Neural cell (in vitro differentiated cells): ENCODE measurements around the gene RAD51B. TPM values are rescaled to one million over a fixed set of nuclear protein-coding genes. Genes with fewer than 3 reads are reported as not detected.

Experiments
- H2AFZ ChIP-seq: fragments of 200-600, 300-800 bp; sonication (generic), shearing (Covaris generic); 2 replicates; pipeline ENCODE4 v1.6.0; 2014; ENCODE audit warnings: low read depth, mild to moderate bottlenecking, antibody characterized with exemption, low read length, moderate library complexity
- H3F3A ChIP-seq: fragments of 200-600 bp; shearing (Covaris generic); 2 replicates; pipeline ENCODE4 v1.6.1; 2016; ENCODE audit warnings: mild to moderate bottlenecking, moderate library complexity, mixed read lengths, antibody characterized with exemption, low read length; ENCODE audit not compliant: insufficient read depth, poor library complexity, severe bottlenecking
- H3K27ac ChIP-seq: fragments of 200-600, 300-800 bp; sonication (generic), shearing (Covaris generic); 2 replicates; pipeline ENCODE4 v1.5.1; 2014; ENCODE audit warnings: mild to moderate bottlenecking, low read length, moderate library complexity
- H3K27me3 ChIP-seq: fragments of 300-800, 200-600 bp; sonication (generic), shearing (Covaris generic); 2 replicates; pipeline ENCODE4 v1.6.0; 2014; ENCODE audit warnings: mild to moderate bottlenecking, low read depth, low read length, moderate library complexity; ENCODE audit not compliant: insufficient read depth
- H3K36me3 ChIP-seq: fragments of 300-800, 200-600 bp; sonication (generic), shearing (Covaris generic); 2 replicates; pipeline ENCODE4 v1.5.1; 2014; ENCODE audit warnings: mild to moderate bottlenecking, antibody characterized with exemption, low read length, moderate library complexity; ENCODE audit not compliant: insufficient read depth
- H3K4me2 ChIP-seq: fragments of 300-800, 200-600 bp; sonication (generic), shearing (Covaris generic); 2 replicates; pipeline ENCODE4 v1.6.0; 2014; ENCODE audit warnings: mild to moderate bottlenecking, low read length
- H3K4me3 ChIP-seq: fragments of 300-800, 200-600 bp; sonication (generic), shearing (Covaris generic); 2 replicates; pipeline ENCODE4 v1.5.1; 2014; ENCODE audit warnings: mild to moderate bottlenecking, low read length, moderate library complexity
- H3K79me2 ChIP-seq: fragments of 200-600 bp; shearing (Covaris generic); replicated peaks from 2 replicates; pipeline ENCODE4 v1.6.0; 2014; ENCODE audit warnings: mild to moderate bottlenecking, low read length, moderate library complexity; ENCODE audit not compliant: insufficient read depth
- H3K9ac ChIP-seq: fragments of 300-800, 200-600 bp; sonication (generic), shearing (Covaris generic); 2 replicates; pipeline ENCODE4 v1.6.1; 2016; ENCODE audit warnings: mild to moderate bottlenecking, low read length, mixed read lengths
- H3K9me2 ChIP-seq: fragments of 200-600 bp; shearing (Covaris generic); 2 replicates; pipeline ENCODE4 v1.6.1; 2016; ENCODE audit warnings: mild to moderate bottlenecking, low read length, mixed read lengths; ENCODE audit not compliant: insufficient read depth
- H3K9me3 ChIP-seq: fragments of 200-600, 300-800 bp; sonication (generic), shearing (Covaris generic); 2 replicates; pipeline ENCODE4 v1.6.1; 2016; ENCODE audit warnings: mild to moderate bottlenecking, mixed run types, low read length, moderate library complexity, mixed read lengths
- H4K20me1 ChIP-seq: fragments of 200-600 bp; shearing (Covaris generic); 2 replicates; pipeline ENCODE4 v1.6.1; 2016; ENCODE audit warnings: mild to moderate bottlenecking, mixed run types; ENCODE audit not compliant: insufficient read depth
- CTCF ChIP-seq: fragments of 450-650 bp; IDR thresholded peaks from 2 replicates; pipeline ENCODE4 v1.5.1; 2014; ENCODE audit warnings: antibody characterized with exemption, mild to moderate bottlenecking, moderate library complexity; ENCODE audit not compliant: poor library complexity, severe bottlenecking
- EP300 ChIP-seq: fragments of 450-650 bp; conservative IDR thresholded peaks from 2 replicates; pipeline ENCODE4 v1.6.1; 2014; ENCODE audit warnings: antibody characterized with exemption, mild to moderate bottlenecking, moderate library complexity; ENCODE audit not compliant: poor library complexity, severe bottlenecking
- EZH2 ChIP-seq: fragments of 200-600, 300-800 bp; shearing (Covaris generic), sonication (generic); IDR thresholded peaks from 2 replicates; pipeline ENCODE4 v1.6.1; 2014; ENCODE audit warnings: antibody characterized with exemption, low read length, borderline replicate concordance, mild to moderate bottlenecking; ENCODE audit not compliant: insufficient read depth, poor library complexity, severe bottlenecking
- MXI1 ChIP-seq: fragments of 450-650 bp; conservative IDR thresholded peaks from 2 replicates; pipeline ENCODE4 v1.6.1; 2014; ENCODE audit warnings: antibody characterized with exemption, mild to moderate bottlenecking; ENCODE audit not compliant: poor library complexity, severe bottlenecking
- POLR2AphosphoS5 ChIP-seq: IDR thresholded peaks from 2 replicates; pipeline ENCODE4 v1.6.1; 2012
- RAD21 ChIP-seq: fragments of 450-650 bp; conservative IDR thresholded peaks from 2 replicates; pipeline ENCODE4 v1.6.1; 2014; ENCODE audit warnings: antibody characterized with exemption, mild to moderate bottlenecking, moderate library complexity
- REST ChIP-seq: IDR thresholded peaks from 2 replicates; pipeline ENCODE4 v1.6.1; 2012; ENCODE audit warnings: borderline replicate concordance
- SMC3 ChIP-seq: fragments of 450-650 bp; conservative IDR thresholded peaks from 2 replicates; pipeline ENCODE4 v1.6.1; 2014; ENCODE audit warnings: antibody characterized with exemption, mild to moderate bottlenecking, moderate library complexity; ENCODE audit not compliant: poor library complexity
- TAF1 ChIP-seq: IDR thresholded peaks from 2 replicates; pipeline ENCODE4 v1.6.1; 2012; ENCODE audit warnings: low read depth
- polyA plus RNA-seq: library from polyadenylated mRNA; depleted of rRNA; stranded (reverse); fragments of >200 nt; gene quantifications from 2 replicates; pipeline ENCODE4 v1.2.3, GENCODE V29; 2014

Gene RAD51B
- polyA plus RNA-seq, 1 donor from 2014 or later, result 3.1 TPM

- H2AFZ ChIP-seq, result no peak overlapping the region
- H3K36me3 ChIP-seq, result peaks cover 20% of the 10 kb centered on the region
- H3K27ac ChIP-seq, result no peak overlapping the region
- H3K9me2 ChIP-seq, result no peaks in the 10 kb centered on the region
- no peak overlapping the region for H3K4me2 ChIP-seq
- no peaks in the 10 kb centered on the region for H3K27me3 ChIP-seq
- H3K9me3 ChIP-seq, result no peaks in the 10 kb centered on the region
- H3K79me2 ChIP-seq, result no peaks in the 10 kb centered on the region
- H3F3A ChIP-seq, result no peaks in the 10 kb centered on the region
- no peaks in the 10 kb centered on the region for H4K20me1 ChIP-seq
- no peak for TF ChIP-seq EZH2
- H3K9ac ChIP-seq, result no peak overlapping the region
- no peak overlapping the region for H3K4me3 ChIP-seq
Measured at GRCh38 chr14:67798731-67799130, 20.8 kb upstream of the RAD51B start.

- Histone ChIP-seq H3K79me2 (no peaks in the 10 kb centered on the region), H3K27ac (no peak overlapping the region), H3F3A (no peaks in the 10 kb centered on the region), H3K4me2 (no peak overlapping the region), H3K9me3 (no peaks in the 10 kb centered on the region), H3K27me3 (no peaks in the 10 kb centered on the region), H3K36me3 (peaks cover 15% of the 10 kb centered on the region), H2AFZ (no peak overlapping the region), H3K9me2 (no peaks in the 10 kb centered on the region), H4K20me1 (no peaks in the 10 kb centered on the region), H3K4me3 (no peak overlapping the region), H3K9ac (no peak overlapping the region)
- no peak for TF ChIP-seq CTCF
- no peak for TF ChIP-seq REST
- TF ChIP-seq MXI1, result no peak
- no peak for TF ChIP-seq EP300
- TF ChIP-seq POLR2AphosphoS5, result no peak
- TF ChIP-seq EZH2, result no peak
- no peak for TF ChIP-seq RAD21
- no peak for TF ChIP-seq TAF1
- TF ChIP-seq SMC3, result no peak
Measured at GRCh38 chr14:67800743-67801142, 18.8 kb upstream of the RAD51B start.

GRCh38 chr14:67806246-67806645 is 13.3 kb upstream of the RAD51B start:
- H3K4me3 ChIP-seq, result no peak overlapping the region
- H2AFZ ChIP-seq, result no peak overlapping the region
- peaks cover 10% of the 10 kb centered on the region for H3K36me3 ChIP-seq
- no peaks in the 10 kb centered on the region for H3K9me2 ChIP-seq
- TF ChIP-seq RAD21 (no peak), POLR2AphosphoS5 (no peak), CTCF (no peak), TAF1 (no peak), EZH2 (no peak), EP300 (no peak), REST (no peak), MXI1 (no peak)
- H4K20me1 ChIP-seq, result no peaks in the 10 kb centered on the region
- no peak overlapping the region for H3K4me2 ChIP-seq
- H3K27ac ChIP-seq, result no peak overlapping the region
- H3K79me2 ChIP-seq, result no peaks in the 10 kb centered on the region
- H3K9ac ChIP-seq, result no peak overlapping the region
- no peaks in the 10 kb centered on the region for H3K9me3 ChIP-seq
- H3F3A ChIP-seq, result no peaks in the 10 kb centered on the region
- H3K27me3 ChIP-seq, result no peaks in the 10 kb centered on the region
